C4-2B (cell line): ENCODE measurements around the gene CCNG1.

Experiments used
- CTCF ChIP-seq: fragments of 450-650 bp; conservative IDR thresholded peaks from 2 replicates; pipeline ENCODE4 v1.5.1; 2017; ENCODE audit warnings: mild to moderate bottlenecking
- ZFX ChIP-seq: fragments of 450-650 bp; IDR thresholded peaks from 2 replicates; pipeline ENCODE4 v1.6.1; 2017

- TF ChIP-seq CTCF (peak; percentile 8; the same call in 1 of the 2 replicates), ZFX (no peak)
These were observed 51.8 kb downstream of the CCNG1 start for GRCh38 chr5:163489055-163489744.
